Measurements from ENCODE around the gene IGF2R.

DNA sequence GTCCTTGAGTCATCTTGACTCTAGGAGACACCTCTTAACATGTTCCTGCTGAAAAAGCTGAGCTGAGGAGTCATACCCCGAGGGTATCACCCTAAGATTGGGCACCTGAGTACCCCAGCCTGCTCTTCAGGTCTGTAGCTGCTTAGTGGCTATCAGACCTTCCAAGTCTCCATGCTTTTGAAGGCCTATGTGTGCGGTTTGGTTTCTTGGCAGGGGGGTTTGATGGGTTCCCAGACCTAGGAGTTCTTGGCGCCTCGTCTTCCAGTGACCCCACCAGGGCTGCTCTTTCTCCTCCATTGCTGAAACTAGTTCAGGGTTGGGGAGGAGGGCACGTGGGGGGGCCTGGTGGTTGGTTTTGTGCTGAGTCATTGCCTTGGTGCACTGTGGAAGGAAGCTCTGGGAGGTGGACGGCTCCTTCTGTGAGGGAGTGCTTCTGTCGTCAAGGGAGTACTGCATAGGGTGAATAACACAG, 20.1 kb downstream of the IGF2R start:
- TF ChIP-seq EZH2 (IDR thresholded peaks at IDR 0.05; ENCODE audit: insufficient read depth, poor library complexity, severe bottlenecking) (no peak), EZH2phosphoT487 (IDR thresholded peaks at IDR 0.05; ENCODE audit: insufficient read depth, low read depth) (no peak)
